HG03103 (cell line): Measurements from ENCODE around the gene HELZ.
"Not testable (repeated sequence)": the region's sequence is repeated elsewhere in the genome, so short reads cannot be mapped to it uniquely, and the experiment has no call there.

ENCODE experiments used
- ATAC-seq: cut with Tn5 transposase; IDR thresholded peaks from one replicate; pipeline ENCODE4 v1.9.1; 2021; ENCODE audit warnings: low read depth; ENCODE audit not compliant: unreplicated experiment

HELZ gene

GRCh38 chr17:67229109-67229955 lies 15.7 kb downstream of the HELZ start:
- ATAC-seq: no peak

GRCh38 chr17:67227488-67227887 lies 17.5 kb downstream of the HELZ start:
- no peak for ATAC-seq

GRCh38 chr17:67225316-67225715 lies 19.7 kb downstream of the HELZ start:
- ATAC-seq: no peak

GRCh38 chr17:67224736-67225135 lies 20.3 kb downstream of the HELZ start:
- ATAC-seq: no peak

- no peak for ATAC-seq
These were observed 21.1 kb downstream of the HELZ start for GRCh38 chr17:67223924-67224323.

DNA sequence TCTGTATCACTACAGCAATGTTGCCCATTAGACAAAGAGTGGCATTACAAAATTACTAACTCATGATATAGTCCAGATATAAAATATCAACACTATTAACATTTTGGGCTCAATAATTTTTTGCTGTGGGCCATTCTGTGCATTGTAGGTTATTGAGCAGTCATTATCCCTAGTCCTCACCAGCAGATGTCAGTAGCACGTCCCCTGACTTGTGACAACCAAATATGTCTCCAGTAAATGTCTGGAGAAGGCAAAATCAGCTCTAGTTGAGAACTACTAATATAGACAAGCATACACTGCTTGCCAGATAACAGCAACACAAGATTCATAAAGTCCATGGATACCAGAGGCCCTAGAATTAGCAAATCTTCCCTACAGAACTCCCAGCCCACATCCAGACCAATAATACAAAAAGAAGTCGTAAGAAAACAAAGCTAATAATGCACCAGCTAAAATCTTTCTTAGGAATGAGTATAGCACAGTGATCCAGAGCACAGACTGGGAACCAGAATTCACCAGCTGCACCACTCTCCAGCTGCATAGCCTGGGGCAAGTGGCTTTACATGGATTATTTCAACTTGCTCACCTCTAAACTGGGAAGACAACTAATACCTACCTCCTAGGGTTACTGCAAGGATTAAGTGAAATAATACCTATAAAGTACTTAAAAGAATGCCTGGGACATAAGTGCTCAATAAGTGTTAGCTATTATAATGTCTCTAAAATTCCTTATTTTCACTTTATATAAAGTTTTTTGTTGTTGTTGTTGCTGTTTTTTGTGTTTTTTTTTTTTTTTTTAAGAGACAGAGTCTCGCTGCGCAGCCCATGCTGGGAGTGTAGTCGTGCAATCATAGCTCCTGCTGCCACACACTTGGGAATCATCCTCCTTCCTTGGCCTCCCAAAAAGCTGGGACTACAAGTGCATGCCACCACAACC lies 23.7 kb downstream of the HELZ start:
- ATAC-seq: no peak

DNA sequence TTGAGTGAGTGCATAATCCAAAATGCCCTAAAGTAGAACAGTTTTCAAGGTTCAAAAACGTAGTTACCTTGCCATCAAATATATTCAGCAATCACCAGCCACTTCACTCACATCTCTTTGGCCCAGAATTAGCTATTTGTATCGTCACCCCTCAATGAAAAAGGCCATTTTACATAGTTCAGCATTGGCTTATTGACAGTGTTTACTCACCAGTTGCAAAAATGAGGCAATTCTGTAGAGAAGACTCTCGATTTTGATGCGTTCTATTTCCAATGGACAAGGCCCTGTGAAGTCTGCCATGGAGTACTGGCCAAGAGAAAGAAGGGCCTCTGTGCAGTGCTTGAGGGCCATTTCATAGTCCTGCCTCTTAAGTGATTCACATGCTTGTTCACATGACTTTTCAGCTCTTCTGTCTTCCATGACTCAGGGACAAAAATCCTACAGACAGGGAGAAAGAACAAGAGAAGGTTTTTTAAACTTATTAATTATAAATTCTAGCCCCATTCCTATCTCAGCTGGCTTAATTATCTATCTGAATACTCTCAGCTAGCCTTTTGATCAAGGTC lies 26.5 kb downstream of the HELZ start:
- ATAC-seq: no peak

GRCh38 chr17:67217446-67217845 lies 27.6 kb downstream of the HELZ start:
- no peak for ATAC-seq

DNA sequence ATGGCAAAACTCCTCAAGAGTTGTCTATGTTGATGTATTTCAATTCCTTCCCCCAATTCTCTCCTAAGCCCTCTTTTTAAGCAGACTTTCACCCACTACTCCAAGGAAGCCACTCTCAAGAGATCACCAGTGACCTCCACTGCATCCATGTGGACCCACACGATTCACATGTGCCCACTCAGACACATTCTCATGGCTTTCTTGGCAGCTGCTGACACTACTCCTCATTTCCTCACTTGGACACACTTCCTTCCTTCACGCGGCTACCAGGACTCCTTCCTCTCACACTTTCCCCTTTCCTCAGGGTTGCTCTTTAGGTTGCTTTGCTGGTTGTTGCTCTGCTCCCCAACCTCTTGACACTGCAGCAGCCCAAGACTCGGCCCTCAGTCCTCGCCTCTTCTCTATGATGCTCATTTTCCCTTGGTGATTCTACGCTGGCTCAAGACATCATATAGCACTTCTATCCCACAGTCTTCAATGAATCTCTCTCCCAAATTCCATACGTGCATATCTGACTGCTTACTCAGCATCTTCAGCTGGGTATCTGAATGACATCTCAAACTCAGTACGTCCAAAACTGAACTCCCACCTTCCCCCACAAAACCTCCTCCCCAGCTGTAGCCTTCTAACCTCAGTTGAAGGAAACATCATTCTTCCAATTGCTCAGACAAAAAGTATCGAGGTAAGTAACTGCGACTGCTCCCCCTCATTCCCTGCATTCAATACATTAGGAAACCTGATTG lies 28.2 kb downstream of the HELZ start:
- no peak for ATAC-seq

DNA sequence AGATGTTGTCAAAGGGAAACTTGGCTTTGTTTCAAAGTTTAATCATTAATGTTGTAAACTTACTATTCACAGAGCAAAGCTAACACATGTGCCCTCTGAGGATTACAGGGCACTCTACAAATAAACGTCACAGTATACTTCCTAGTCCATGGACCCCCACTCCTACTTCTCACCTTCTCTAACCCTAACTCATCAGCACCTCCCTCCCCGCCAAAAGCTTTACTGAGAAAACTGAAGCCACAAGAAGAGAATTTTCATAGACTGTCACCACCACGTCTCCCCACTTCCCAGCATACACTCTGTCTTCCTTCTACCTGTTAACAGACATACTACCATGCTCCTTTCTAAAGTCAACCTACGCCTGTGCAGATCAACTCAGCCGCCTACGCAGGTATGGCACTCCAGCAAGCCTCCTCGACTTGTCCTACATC lies 29.0 kb downstream of the HELZ start:
- ATAC-seq: no peak

DNA sequence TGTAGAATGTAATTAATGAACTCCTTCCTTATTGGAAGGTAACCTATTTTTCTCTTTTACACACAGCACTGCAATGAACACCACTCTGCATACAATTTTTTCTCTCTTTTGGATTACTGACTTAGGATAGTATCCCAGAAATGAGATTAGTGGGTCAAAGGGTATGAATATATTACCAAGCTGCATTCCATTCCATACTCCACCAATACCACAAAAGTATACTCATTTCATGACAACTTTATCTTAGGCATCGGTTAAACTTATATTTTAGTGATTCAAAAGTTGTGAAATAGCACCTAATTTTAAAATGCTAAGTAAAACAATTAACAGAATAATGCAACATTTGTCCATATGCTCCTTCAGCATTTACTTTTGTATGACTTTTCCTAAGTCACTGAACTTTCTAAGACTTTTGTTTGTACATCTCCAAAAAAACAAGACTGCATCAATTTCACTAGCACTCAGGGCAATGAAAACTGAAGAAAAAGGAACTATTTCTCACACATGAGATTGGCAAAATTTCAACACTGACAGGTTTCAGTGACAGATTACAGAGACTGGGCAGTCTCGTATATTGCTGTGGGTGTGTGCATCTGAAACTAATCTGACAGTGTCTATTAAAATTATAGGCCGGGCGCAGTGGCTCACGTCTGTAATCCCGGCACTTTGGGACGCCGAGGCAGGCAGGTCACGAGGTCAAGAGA lies 32.1 kb downstream of the HELZ start:
- ATAC-seq: no peak

- ATAC-seq: no peak
These were observed 32.8 kb downstream of the HELZ start for GRCh38 chr17:67212231-67212630.

GRCh38 chr17:67211742-67212141 lies 33.3 kb downstream of the HELZ start:
- no peak for ATAC-seq

DNA sequence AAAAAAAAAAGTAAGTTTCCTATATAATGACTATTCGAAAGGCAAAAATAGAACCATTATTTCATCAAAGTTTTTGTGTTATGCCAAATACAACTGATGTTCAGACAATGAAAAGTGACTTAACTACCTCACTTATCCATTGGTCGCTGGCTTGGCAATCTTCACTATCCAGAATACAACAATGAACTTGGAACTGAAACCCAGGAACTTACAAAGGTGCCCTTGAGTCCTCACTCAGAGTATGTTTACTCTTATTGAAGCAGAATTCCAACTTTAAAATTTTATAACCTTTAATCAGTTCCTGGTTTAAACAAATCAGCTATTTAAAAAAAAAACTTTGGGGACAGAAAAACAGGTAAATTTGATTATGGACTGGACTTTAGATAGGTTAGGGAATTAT lies 34.1 kb downstream of the HELZ start:
- no peak for ATAC-seq

DNA sequence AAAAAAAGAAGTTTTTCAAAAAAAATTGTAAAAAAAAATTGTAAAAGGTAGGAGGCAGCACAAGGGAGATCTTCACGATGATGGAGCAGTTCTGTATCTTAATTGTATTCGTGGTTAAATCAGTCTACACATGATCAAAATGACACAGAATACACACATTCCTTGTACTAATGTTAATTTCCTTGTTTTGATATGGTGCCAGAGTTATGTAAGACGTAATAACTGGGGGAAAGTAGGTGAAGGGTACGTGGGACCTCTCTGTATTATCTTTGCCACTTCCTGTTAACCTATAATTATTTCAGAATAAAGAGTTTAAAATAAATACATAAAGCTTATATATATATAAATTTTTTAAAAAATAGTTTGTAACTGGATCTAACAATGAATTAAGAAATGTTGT lies 36.8 kb downstream of the HELZ start:
- no peak for ATAC-seq

GRCh38 chr17:67203818-67204217 lies 41.2 kb downstream of the HELZ start:
- ATAC-seq: no peak

DNA sequence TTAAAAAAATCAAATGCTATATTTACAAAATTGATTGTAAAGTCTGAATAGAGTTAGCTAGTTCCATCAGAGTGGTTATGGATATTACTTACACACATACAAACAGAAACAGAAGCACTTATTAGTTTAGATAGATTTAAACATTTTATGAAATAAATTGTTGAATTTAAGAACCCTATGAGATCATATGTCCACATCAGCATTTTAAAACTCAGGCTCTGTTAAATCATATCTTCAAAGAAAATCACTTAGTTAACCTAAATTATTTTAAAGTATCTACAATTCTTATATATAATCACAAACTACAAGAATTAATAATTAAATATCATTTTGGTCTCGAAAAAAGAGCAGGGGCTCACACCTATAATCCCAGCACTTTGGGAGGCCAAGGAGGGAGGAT lies 42.5 kb downstream of the HELZ start:
- ATAC-seq: no peak

DNA sequence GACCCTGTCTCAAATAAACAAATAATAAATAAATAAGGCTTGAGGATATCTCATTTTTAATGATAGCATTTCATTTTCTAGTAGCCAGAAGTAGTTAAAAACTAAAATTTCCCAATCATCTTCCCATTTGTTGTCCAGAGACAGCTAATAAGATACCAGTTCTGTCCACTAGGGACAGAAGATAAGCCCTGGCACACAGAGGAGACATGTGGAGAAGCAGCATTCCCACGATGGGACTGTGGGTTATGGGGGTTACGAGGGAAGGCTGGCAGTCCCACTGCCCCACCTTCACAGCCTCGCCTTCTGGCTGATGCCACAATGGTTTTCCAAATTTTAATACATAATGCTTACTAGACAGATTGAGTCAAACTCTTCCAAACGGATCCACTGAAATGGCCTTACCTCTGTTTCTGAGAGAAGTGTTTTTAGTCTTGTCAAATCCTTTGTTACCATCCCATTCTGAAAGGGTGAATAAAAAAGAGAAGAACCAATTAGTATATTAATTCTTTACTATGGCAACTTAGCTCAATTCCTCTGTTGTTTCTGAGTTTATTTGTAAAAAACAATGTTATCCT lies 44.2 kb downstream of the HELZ start:
- no peak for ATAC-seq

GRCh38 chr17:67198131-67198530 lies 46.9 kb downstream of the HELZ start:
- no peak for ATAC-seq

DNA sequence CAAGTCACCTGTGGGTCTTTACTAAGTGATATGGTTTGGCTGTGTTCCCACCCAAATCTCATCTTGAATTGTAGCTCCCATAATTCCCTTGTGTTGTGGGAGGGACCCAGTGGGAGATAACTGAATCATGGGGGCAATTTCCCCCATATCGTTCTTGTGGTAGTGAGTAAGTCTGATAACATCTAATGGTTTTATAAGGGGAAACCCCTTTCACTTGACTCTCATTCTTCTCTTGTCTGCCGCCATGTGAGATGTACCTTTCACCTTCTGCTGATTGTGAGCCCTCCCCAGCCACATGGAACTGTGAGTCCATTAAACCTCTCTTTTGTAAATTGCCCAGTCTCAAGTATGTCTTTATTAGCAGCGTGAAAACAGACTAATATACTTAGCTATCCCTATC lies 48.0 kb downstream of the HELZ start:
- not testable (repeated sequence) for ATAC-seq
